KMS-11 (cell line): ENCODE results near the gene CXCL8.
A peak's percentile ranks its signal among the peaks of the same experiment; 100 is the strongest.

Experiments
- H2AFZ ChIP-seq: fragments of 200-600 bp; sonication (generic); 2 replicates; pipeline ENCODE4 v1.6.1; 2016; ENCODE audit warnings: antibody characterized with exemption, mixed run types, low read depth
- H3K27ac ChIP-seq: fragments of 200-600 bp; sonication (generic); 2 replicates; pipeline ENCODE4 v1.6.1; 2016; ENCODE audit warnings: mild to moderate bottlenecking, mixed run types
- H3K27me3 ChIP-seq: fragments of 200-600 bp; sonication (generic); 2 replicates; pipeline ENCODE4 v1.6.1; 2017; ENCODE audit warnings: mild to moderate bottlenecking, low read depth, mixed run types, moderate library complexity; ENCODE audit not compliant: insufficient read depth
- H3K36me3 ChIP-seq: fragments of 200-600 bp; sonication (generic); 2 replicates; pipeline ENCODE4 v1.6.1; 2017; ENCODE audit warnings: mild to moderate bottlenecking, mixed run types; ENCODE audit not compliant: insufficient read depth
- H3K4me1 ChIP-seq: fragments of 200-600 bp; sonication (generic); 2 replicates; pipeline ENCODE4 v1.6.1; 2016; ENCODE audit warnings: mild to moderate bottlenecking, low read depth, mixed run types; ENCODE audit not compliant: poor library complexity, severe bottlenecking
- H3K4me2 ChIP-seq: fragments of 200-600 bp; sonication (generic); 2 replicates; pipeline ENCODE4 v1.7.0; 2016; ENCODE audit warnings: mild to moderate bottlenecking, mixed run types
- H3K4me3 ChIP-seq: fragments of 200-600 bp; sonication (generic); IDR thresholded peaks from 2 replicates; pipeline ENCODE4 v1.6.1; 2017; ENCODE audit warnings: low read depth, low read length, mixed read lengths; ENCODE audit not compliant: insufficient read depth
- H3K79me2 ChIP-seq: fragments of 200-600 bp; sonication (generic); 2 replicates; pipeline ENCODE4 v1.6.1; 2016; ENCODE audit warnings: low read depth, mixed run types; ENCODE audit not compliant: insufficient read depth
- H3K9ac ChIP-seq: fragments of 200-600 bp; sonication (generic); 2 replicates; pipeline ENCODE4 v1.6.1; 2016; ENCODE audit warnings: mild to moderate bottlenecking, mixed run types
- H4K20me1 ChIP-seq: fragments of 200-600 bp; sonication (generic); 2 replicates; pipeline ENCODE4 v1.6.1; 2016; ENCODE audit warnings: mild to moderate bottlenecking, mixed run types; ENCODE audit not compliant: insufficient read depth
- TF ChIP-seq, protein P1 (sequence below): fragments of 200-600 bp; sonication (generic); conservative IDR thresholded peaks from 2 replicates; pipeline ENCODE4 v1.6.1; 2017; ENCODE audit warnings: low read depth, mild to moderate bottlenecking, antibody characterized with exemption, low read length, moderate library complexity, mixed read lengths

Gene CXCL8

DNA sequence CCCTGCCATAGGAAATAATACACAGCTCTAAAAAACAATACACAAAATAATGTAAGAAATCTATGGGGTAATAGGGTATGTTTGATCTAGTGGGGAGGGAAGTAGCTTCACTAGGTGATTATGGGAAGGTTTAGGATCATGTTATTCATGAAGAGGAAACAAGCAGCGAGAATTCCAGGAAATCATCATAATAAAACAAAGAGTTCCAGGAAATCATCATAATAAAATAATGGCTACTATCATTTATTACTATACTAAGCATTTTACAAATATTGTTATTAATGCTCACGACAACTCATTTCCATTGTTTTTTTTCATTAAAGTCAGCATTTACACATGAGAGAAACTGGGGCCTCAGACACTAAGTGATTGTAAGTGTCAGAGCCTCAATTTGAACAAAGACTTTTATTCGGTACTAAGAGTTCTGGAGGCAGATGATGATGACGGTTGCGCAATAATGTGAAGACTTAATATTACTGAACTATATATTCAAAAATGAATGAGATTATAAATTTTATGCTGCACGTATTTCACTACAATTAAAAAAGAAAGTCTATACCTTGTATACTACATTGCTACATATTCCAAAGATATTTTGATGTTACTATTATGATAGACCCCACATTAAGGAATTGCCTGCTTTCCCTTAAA is 12.2 kb upstream of the CXCL8 start:
- Histone ChIP-seq H3K4me2 (no peak overlapping the region), H3K4me3 (no peak overlapping the region), H4K20me1 (no peaks in the 10 kb centered on the region), H3K4me1 (peaks cover 17% of the 10 kb centered on the region), H3K27ac (no peak overlapping the region), H3K9ac (no peak overlapping the region), H2AFZ (no peak overlapping the region), H3K27me3 (no peaks in the 10 kb centered on the region), H3K79me2 (no peaks in the 10 kb centered on the region), H3K36me3 (no peaks in the 10 kb centered on the region)
- TF ChIP-seq, protein P1, sequence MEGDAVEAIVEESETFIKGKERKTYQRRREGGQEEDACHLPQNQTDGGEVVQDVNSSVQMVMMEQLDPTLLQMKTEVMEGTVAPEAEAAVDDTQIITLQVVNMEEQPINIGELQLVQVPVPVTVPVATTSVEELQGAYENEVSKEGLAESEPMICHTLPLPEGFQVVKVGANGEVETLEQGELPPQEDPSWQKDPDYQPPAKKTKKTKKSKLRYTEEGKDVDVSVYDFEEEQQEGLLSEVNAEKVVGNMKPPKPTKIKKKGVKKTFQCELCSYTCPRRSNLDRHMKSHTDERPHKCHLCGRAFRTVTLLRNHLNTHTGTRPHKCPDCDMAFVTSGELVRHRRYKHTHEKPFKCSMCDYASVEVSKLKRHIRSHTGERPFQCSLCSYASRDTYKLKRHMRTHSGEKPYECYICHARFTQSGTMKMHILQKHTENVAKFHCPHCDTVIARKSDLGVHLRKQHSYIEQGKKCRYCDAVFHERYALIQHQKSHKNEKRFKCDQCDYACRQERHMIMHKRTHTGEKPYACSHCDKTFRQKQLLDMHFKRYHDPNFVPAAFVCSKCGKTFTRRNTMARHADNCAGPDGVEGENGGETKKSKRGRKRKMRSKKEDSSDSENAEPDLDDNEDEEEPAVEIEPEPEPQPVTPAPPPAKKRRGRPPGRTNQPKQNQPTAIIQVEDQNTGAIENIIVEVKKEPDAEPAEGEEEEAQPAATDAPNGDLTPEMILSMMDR: no peak

DNA sequence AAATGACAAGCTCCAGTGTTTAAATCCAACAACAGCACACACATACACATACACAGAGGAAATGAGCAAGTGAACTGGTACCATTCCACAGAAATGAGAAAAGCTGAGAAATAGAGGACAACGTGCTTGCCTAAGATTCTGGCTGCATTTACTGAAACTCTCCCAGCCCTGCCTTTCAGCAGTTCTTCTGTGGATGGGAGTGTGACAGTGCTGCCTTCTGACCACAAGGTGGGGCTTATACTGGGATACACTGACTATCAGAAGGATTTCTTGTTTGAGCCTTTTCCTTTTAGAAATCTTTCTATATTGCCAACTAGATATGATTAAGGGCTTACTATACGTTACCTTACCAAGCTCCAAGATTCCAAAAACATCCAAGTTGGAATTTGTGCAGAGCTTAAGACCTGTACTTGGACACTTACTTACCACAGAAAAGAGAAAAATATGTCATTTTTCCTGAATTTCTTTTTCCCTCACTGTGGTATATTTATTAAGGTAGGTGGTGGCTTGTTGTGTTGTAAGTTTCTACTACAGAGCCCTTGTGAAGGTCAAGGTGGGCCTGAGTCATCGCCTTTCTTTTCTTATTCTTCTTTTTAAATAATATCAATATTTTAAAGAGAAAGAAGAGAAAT is 10.7 kb upstream of the CXCL8 start:
- Histone ChIP-seq H3K9ac (no peak overlapping the region), H3K36me3 (no peaks in the 10 kb centered on the region), H3K4me1 (peaks cover 17% of the 10 kb centered on the region), H3K27me3 (no peaks in the 10 kb centered on the region), H4K20me1 (no peaks in the 10 kb centered on the region), H2AFZ (peak overlapping the region; percentile 8; the same call in 1 of the 2 replicates), H3K4me3 (no peak overlapping the region), H3K4me2 (no peak overlapping the region), H3K79me2 (no peaks in the 10 kb centered on the region), H3K27ac (no peak overlapping the region)
- TF ChIP-seq, protein P1: peak; percentile 88

DNA sequence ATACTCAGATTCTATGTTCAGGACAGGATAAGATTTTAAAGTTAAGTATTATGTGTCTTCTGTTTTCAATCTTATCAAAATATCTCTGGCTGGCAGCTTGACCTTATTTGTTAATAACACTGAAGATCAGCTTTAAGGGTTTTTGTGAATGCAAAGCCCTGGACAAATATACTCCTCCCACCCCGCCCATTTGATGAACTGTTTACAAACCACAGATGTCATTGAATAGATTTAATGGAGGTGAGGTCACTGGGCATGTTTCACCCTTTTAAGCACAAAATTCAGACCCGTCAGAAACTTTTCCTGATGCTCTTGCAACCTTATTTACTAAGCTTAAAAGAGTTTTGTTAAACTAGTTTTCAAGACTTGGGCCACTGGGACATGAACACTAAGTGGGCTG is 10.1 kb upstream of the CXCL8 start:
- no peak overlapping the region for H3K4me2 ChIP-seq
- no peak overlapping the region for H2AFZ ChIP-seq
- no peak overlapping the region for H3K4me3 ChIP-seq
- no peak overlapping the region for H3K27ac ChIP-seq
- TF ChIP-seq, protein P1: no peak
- H3K79me2 ChIP-seq: no peaks in the 10 kb centered on the region
- no peaks in the 10 kb centered on the region for H4K20me1 ChIP-seq
- H3K27me3 ChIP-seq: no peaks in the 10 kb centered on the region
- H3K4me1 ChIP-seq: peaks cover 17% of the 10 kb centered on the region
- H3K36me3 ChIP-seq: no peaks in the 10 kb centered on the region
- H3K9ac ChIP-seq: no peak overlapping the region

DNA sequence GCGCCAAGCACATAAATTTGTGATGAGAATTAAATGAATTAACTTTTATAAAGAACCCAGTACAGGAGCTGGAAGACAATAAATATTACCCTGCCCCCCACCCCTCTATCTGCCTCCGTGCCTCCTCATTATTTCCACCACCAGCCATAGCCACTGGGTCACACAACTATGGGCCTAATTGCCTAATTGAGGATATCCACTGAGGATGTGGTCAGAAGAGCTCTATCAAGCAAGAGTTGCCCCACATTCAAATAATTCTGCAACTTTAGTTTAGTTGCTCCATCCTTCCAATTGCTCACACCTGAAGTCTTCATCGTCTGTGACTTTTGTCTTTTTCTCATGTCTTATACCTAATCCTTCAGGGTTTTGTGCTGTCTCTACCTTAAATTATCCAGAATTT is 9.5 kb upstream of the CXCL8 start:
- no peaks in the 10 kb centered on the region for H3K36me3 ChIP-seq
- TF ChIP-seq, protein P1: no peak
- no peaks in the 10 kb centered on the region for H4K20me1 ChIP-seq
- H3K79me2 ChIP-seq: no peaks in the 10 kb centered on the region
- H2AFZ ChIP-seq: no peak overlapping the region
- H3K9ac ChIP-seq: no peak overlapping the region
- H3K4me3 ChIP-seq: no peak overlapping the region
- H3K27ac ChIP-seq: no peak overlapping the region
- H3K27me3 ChIP-seq: no peaks in the 10 kb centered on the region
- H3K4me1 ChIP-seq: peaks cover 17% of the 10 kb centered on the region
- no peak overlapping the region for H3K4me2 ChIP-seq
